Endothelial cell of umbilical vein (primary cell): ENCODE data around the gene RAB10. TPM values are rescaled to one million over a fixed set of nuclear protein-coding genes. Genes with fewer than 3 reads are reported as not detected.
"Not testable (repeated sequence)": the region's sequence is repeated elsewhere in the genome, so short reads cannot be mapped to it uniquely, and the experiment has no call there.

Experiments used
- BruUV-seq: library from RNA; stranded (reverse); fragments of 400-500 nt; replicated peaks from 2 replicates; lab custom pipeline; 2021; lab: Mats Ljungman, UMichigan
- CTCF ChIA-PET: fragments of 300-600, 350-600 bp; sonication (Branson Sonifier 250); formaldehyde crosslinking; loops from one replicate; lab custom pipeline; 2021; ENCODE audit warnings: antibody characterized with exemption, inconsistent platforms; lab: Charles Lee
- POLR2A ChIA-PET: fragments of 300-600, 350-600 bp; sonication (Branson Sonifier 250); formaldehyde crosslinking; loops from one replicate; lab custom pipeline; 2021; ENCODE audit warnings: antibody characterized with exemption, inconsistent platforms; lab: Charles Lee
- DNase-seq: peaks from one replicate; pipeline ENCODE4 v3.0.0-alpha.2; 2011; ENCODE audit warnings: low read depth, low spot score
- FAIRE-seq: peaks from 2 replicates; lab custom pipeline; 2011; peaks lifted over from hg19 to GRCh38; lab: Jason Lieb, UNC
- H2AFZ ChIP-seq: 2 replicates; pipeline ENCODE4 v1.6.0; 2012; ENCODE audit warnings: low read depth, low read length, control low read depth, inconsistent platforms
- H3K27ac ChIP-seq: 2 replicates; pipeline ENCODE4 v1.5.1; 2011; ENCODE audit warnings: low read depth, mild to moderate bottlenecking, control low read depth, low read length, moderate library complexity; ENCODE audit not compliant: insufficient read depth
- H3K27me3 ChIP-seq, 2 experiments: 2 replicates each; pipeline versions ENCODE4 v1.6.0 to v1.6.1; 2011; ENCODE audit warnings: low read length in 2 of 2, mixed read lengths in 1 of 2; ENCODE audit not compliant: control insufficient read depth in 2 of 2, insufficient read depth in 2 of 2
- H3K36me3 ChIP-seq, 2 experiments: 2 replicates in 1 of 2; 3 replicates in 1 of 2; pipeline ENCODE4 v1.5.1; 2011; ENCODE audit warnings: low read length in 2 of 2, mild to moderate bottlenecking in 1 of 2, moderate library complexity in 1 of 2; ENCODE audit not compliant: control insufficient read depth in 2 of 2, insufficient read depth in 2 of 2; ENCODE audit errors: extremely low read depth in 1 of 2
- H3K4me1 ChIP-seq: 3 replicates; pipeline ENCODE4 v1.5.1; 2011; ENCODE audit warnings: mild to moderate bottlenecking, low read length; ENCODE audit not compliant: control insufficient read depth, insufficient read depth; ENCODE audit errors: extremely low read depth
- H3K4me2 ChIP-seq: 2 replicates; pipeline ENCODE4 v1.6.1; 2011; ENCODE audit warnings: low read length, control low read depth, mixed read lengths; ENCODE audit not compliant: insufficient read depth
- H3K4me3 ChIP-seq, 3 experiments: fragments of 200-600 bp in 1 of 3; sonication (generic), shearing (Covaris generic) in 1 of 3; replicated peaks in 1 of 3; 2 replicates each; pipeline ENCODE4 v1.5.1; 2011 to 2016; ENCODE audit warnings: control low read depth in 3 of 3, low read length in 3 of 3, mild to moderate bottlenecking in 2 of 3, inconsistent platforms in 1 of 3, low read depth in 1 of 3, moderate library complexity in 1 of 3; ENCODE audit not compliant: insufficient read depth in 1 of 3
- H3K79me2 ChIP-seq: 2 replicates; pipeline ENCODE4 v1.6.0; 2012; ENCODE audit warnings: low read length, inconsistent platforms; ENCODE audit not compliant: control insufficient read depth, insufficient read depth
- H3K9ac ChIP-seq: replicated peaks from 2 replicates; pipeline ENCODE3; 2011; ENCODE audit warnings: low read length, control low read depth; ENCODE audit not compliant: insufficient read depth; ENCODE audit errors: extremely low read depth
- H3K9me1 ChIP-seq: replicated peaks from 3 replicates; pipeline ENCODE4 v1.6.0; 2011; ENCODE audit warnings: mild to moderate bottlenecking, low read length; ENCODE audit not compliant: control insufficient read depth, insufficient read depth; ENCODE audit errors: extremely low read depth
- H3K9me3 ChIP-seq: replicated peaks from 2 replicates; pipeline ENCODE4 v1.5.1; 2012; ENCODE audit warnings: low read length, inconsistent platforms; ENCODE audit not compliant: control insufficient read depth, insufficient read depth
- H4K20me1 ChIP-seq: replicated peaks from 2 replicates; pipeline ENCODE3; 2011; ENCODE audit warnings: mild to moderate bottlenecking, low read length; ENCODE audit not compliant: control insufficient read depth, insufficient read depth; ENCODE audit errors: extremely low read depth
- CTCF ChIP-seq, 2 donors: IDR thresholded peaks; 1 replicate in 1 of 2; 2 replicates in 1 of 2; pipeline ENCODE4 v1.5.1; 2011; ENCODE audit warnings: low read length in 2 of 2, mild to moderate bottlenecking in 2 of 2, moderate library complexity in 2 of 2, control low read depth in 1 of 2, inconsistent platforms in 1 of 2, low read depth in 1 of 2; ENCODE audit not compliant: insufficient read depth in 1 of 2; ENCODE audit errors: extremely low read depth in 1 of 2
- EZH2 ChIP-seq: IDR thresholded peaks from 2 replicates; pipeline ENCODE4 v1.6.1; 2012; ENCODE audit warnings: borderline replicate concordance, low read depth, mild to moderate bottlenecking, moderate library complexity, low read length, inconsistent platforms; ENCODE audit not compliant: severe bottlenecking
- FOS ChIP-seq: IDR thresholded peaks from 2 replicates; pipeline ENCODE4 v1.6.1; 2011; ENCODE audit warnings: mild to moderate bottlenecking, low read length, moderate library complexity, borderline replicate concordance; ENCODE audit not compliant: insufficient read depth
- GATA2 ChIP-seq: IDR thresholded peaks from 2 replicates; pipeline ENCODE4 v1.7.0; 2011; ENCODE audit warnings: low read depth, mild to moderate bottlenecking, moderate library complexity, mixed read lengths, low read length; ENCODE audit not compliant: insufficient read length, insufficient read depth
- JUN ChIP-seq: IDR thresholded peaks from 2 replicates; pipeline ENCODE4 v1.6.1; 2011; ENCODE audit warnings: borderline replicate concordance, low read depth; ENCODE audit not compliant: insufficient read length, insufficient read depth
- MYC ChIP-seq: IDR thresholded peaks from one replicate; pipeline ENCODE4 v1.6.1; 2011; ENCODE audit warnings: mild to moderate bottlenecking, low read depth, low read length
- POLR2A ChIP-seq: IDR thresholded peaks from 2 replicates; pipeline ENCODE4 v1.6.1; 2012; ENCODE audit warnings: low read depth, mild to moderate bottlenecking, control low read depth, low read length
- POLR2AphosphoS5 ChIP-seq: IDR thresholded peaks from 2 replicates; pipeline ENCODE4 v1.6.1; 2012; ENCODE audit warnings: low read depth, mild to moderate bottlenecking, control low read depth, low read length, moderate library complexity; ENCODE audit not compliant: insufficient read depth
- dilution Hi-C: fragments of 300-500 bp; cut with MboI; formaldehyde crosslinking; loops from one replicate; pipeline ENCODE4 v1.15.0; 2019; ENCODE audit warnings: low sequenced_read_pairs; ENCODE audit not compliant: extremely low pct_ligation_motif_present
- intact Hi-C: fragments of 100-400 bp; cut with micrococcal nuclease; formaldehyde crosslinking; loops from one replicate; pipeline ENCODE4 v1.10.0; 2022
- polyA plus RNA-seq, 4 experiments: library from polyadenylated mRNA; depleted of rRNA in 3 of 4; stranded (reverse) in 3 of 4; unstranded in 1 of 4; fragments of >200 nt; gene quantifications; 2 replicates each; pipeline versions ENCODE4 v1.2.1 to v1.2.3, GENCODE V29; 2011 to 2012; ENCODE audit warnings: missing spikeins in 1 of 4
- total RNA-seq: library from RNA; stranded (reverse); gene quantifications from 2 replicates; pipeline ENCODE4 v1.2.3, GENCODE V29; 2021
- TF ChIP-seq, protein P1 (sequence below): IDR thresholded peaks from 2 replicates; pipeline ENCODE4 v1.6.1; 2011; ENCODE audit not compliant: insufficient read depth, insufficient read length

RAB10 gene
- total and polyA plus RNA-seq, 2 donors (not counting 3 experiments of a cell fraction or from before 2014, with no cell fraction given), result 45.1 to 104 TPM

DNA sequence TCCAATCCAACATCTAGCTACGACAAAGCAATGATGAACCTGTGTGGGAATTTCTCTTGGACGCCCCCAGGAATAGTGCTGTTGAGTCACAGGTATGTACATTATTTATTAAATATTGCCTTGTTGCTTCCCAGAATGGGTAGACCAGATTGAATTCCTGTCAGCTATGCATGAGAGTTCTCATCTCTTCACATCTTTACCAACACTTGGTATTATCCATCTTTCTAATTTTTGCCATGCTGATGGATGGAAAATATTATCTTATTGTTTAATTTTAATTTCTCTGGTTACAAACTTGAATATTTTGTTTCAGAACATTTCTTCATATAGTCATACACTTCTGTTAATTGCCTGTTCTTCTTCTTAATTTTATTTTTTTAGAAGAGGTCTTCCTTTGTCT is 9.6 kb upstream of the RAB10 start:
- intact Hi-C loops, result no loop called here
- Histone ChIP-seq H3K27ac (no peak overlapping the region), H3K4me1 (peaks cover 4% of the 10 kb centered on the region), H3K36me3 (no peaks in the 10 kb centered on the region), H3K9me1 (no peaks in the 10 kb centered on the region), H4K20me1 (no peaks in the 10 kb centered on the region), H3K9me3 (no peaks in the 10 kb centered on the region), H3K27me3 (no peaks in the 10 kb centered on the region), H3K4me2 (no peak overlapping the region), H3K79me2 (no peaks in the 10 kb centered on the region), H2AFZ (no peak overlapping the region), H3K4me3 (no peak overlapping the region), H3K9ac (no peak overlapping the region)
- FAIRE-seq (no peak), DNase-seq (no peak)
- ChIA-PET POLR2A (interaction anchor here (0.6 kb wide), 1 partner anchor 1248 kb away, joined by 5 read pairs; no protein-coding TSS in a partner anchor), CTCF (interaction anchor here (1.1 to 2.1 kb wide), 3 partner anchors 9 to 35 kb away, joined by 3 to 5 read pairs (median 3); partner anchors contain the start of gene RAB10)
- no TSS peak for BruUV-seq
- no peak for TF ChIP-seq MYC
- dilution Hi-C loops, result no loop called here

DNA sequence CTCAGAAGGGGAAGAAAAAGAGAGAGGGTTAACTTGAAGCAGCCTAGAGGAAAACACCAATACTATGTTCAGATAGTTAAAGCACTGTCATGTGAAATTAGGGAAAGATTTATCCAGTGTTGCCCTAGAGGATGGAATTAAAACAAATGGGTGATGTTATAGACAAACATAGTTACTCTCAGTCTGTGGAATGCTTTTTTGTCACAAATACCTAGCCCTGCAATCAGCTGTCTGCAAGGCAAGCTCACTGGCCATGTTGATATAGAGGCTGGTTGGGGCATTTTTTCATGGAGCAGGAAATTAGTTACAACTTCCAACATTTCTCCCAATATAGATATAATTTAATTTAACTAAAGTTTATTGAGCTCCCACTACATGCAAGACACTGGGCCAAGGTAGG is 8.4 kb upstream of the RAB10 start:
- ChIA-PET CTCF (interaction anchor here (1.2 to 1.7 kb wide), 2 partner anchors 13 to 34 kb away, joined by 5 to 6 read pairs; no protein-coding TSS in a partner anchor), POLR2A (no interaction called here)
- FAIRE-seq, result no peak
- H3K79me2 ChIP-seq, result no peaks in the 10 kb centered on the region
- dilution Hi-C loops, result no loop called here
- no peak overlapping the region for H3K4me2 ChIP-seq
- no peaks in the 10 kb centered on the region for H3K9me3 ChIP-seq
- H4K20me1 ChIP-seq, result no peaks in the 10 kb centered on the region
- no peaks in the 10 kb centered on the region for H3K36me3 ChIP-seq
- no peak overlapping the region for H3K27ac ChIP-seq
- H3K4me1 ChIP-seq, result peaks cover 4% of the 10 kb centered on the region
- no peak overlapping the region for H2AFZ ChIP-seq
- no peaks in the 10 kb centered on the region for H3K27me3 ChIP-seq
- TF ChIP-seq CTCF (IDR thresholded peaks at IDR 0.05; ENCODE audit: extremely low read depth in 1 of 2, insufficient read depth in 1 of 2, low read depth in 1 of 2, low read length in 2 of 2) (no peak), POLR2A (no peak), POLR2AphosphoS5 (no peak), JUN (no peak), EZH2 (no peak), FOS (no peak), MYC (no peak), GATA2 (no peak)
- TF ChIP-seq, protein P1, sequence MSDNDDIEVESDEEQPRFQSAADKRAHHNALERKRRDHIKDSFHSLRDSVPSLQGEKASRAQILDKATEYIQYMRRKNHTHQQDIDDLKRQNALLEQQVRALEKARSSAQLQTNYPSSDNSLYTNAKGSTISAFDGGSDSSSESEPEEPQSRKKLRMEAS, result no peak
- no peaks in the 10 kb centered on the region for H3K9me1 ChIP-seq
- no peak overlapping the region for H3K9ac ChIP-seq
- no TSS peak for BruUV-seq
- intact Hi-C loops, result no loop called here
- DNase-seq, result no peak
- no peak overlapping the region for H3K4me3 ChIP-seq

- H3K4me3 ChIP-seq, H3K9ac ChIP-seq, H3K36me3 ChIP-seq, DNase-seq, H2AFZ ChIP-seq, FAIRE-seq, H3K9me3 ChIP-seq, intact Hi-C loops, H4K20me1 ChIP-seq, H3K4me2 ChIP-seq, H3K27me3 ChIP-seq, H3K9me1 ChIP-seq, H3K27ac ChIP-seq, H3K4me1 ChIP-seq, H3K79me2 ChIP-seq, BruUV-seq, dilution Hi-C loops, POLR2A ChIA-PET: not testable (repeated sequence)
- CTCF ChIA-PET, result interaction anchor here (2.1 kb wide), 1 partner anchor 36 kb away, joined by 14 read pairs; no protein-coding TSS in a partner anchor
Observed at GRCh38 chr2:26028083-26028482, 5.8 kb upstream of the RAB10 start.
